Tibial nerve (tissue), 4 donors: ENCODE data around the gene SPSB4.

Experiments used
- CTCF ChIP-seq, 5 experiments: fragments of 200-600 bp in 3 of 5; fragments of 450-650 bp in 2 of 5; sonication (generic) in 3 of 5; IDR thresholded peaks; one replicate each; pipeline ENCODE4 v1.5.1; 2016 to 2019; ENCODE audit warnings: antibody characterized with exemption in 5 of 5, mild to moderate bottlenecking in 3 of 5, moderate library complexity in 2 of 5
- EP300 ChIP-seq, 2 donors: sonication (generic); formaldehyde crosslinking; IDR thresholded peaks; one replicate each; pipeline ENCODE4 v1.6.1; 2017; ENCODE audit warnings: antibody characterized with exemption in 2 of 2, mild to moderate bottlenecking in 1 of 2

GRCh38 chr3:141078200-141078599, 27.1 kb downstream of the SPSB4 start:
- TF ChIP-seq EP300 (IDR thresholded peaks at IDR 0.05), result no peak
- TF ChIP-seq CTCF (IDR thresholded peaks at IDR 0.05), result no peak
